GM10266 (cell line): ENCODE data around the gene GKN1.

Experiments
- DNase-seq: peaks from one replicate; pipeline ENCODE4 v3.0.0; 2012; ENCODE audit errors: extremely low spot score
- TF ChIP-seq, protein P1 (sequence below): IDR thresholded peaks from 2 replicates; pipeline ENCODE4 v1.5.1; 2012; ENCODE audit warnings: mild to moderate bottlenecking, low read depth; ENCODE audit not compliant: control insufficient read depth, insufficient read depth; ENCODE audit errors: missing control alignments

The GKN1 gene

DNA sequence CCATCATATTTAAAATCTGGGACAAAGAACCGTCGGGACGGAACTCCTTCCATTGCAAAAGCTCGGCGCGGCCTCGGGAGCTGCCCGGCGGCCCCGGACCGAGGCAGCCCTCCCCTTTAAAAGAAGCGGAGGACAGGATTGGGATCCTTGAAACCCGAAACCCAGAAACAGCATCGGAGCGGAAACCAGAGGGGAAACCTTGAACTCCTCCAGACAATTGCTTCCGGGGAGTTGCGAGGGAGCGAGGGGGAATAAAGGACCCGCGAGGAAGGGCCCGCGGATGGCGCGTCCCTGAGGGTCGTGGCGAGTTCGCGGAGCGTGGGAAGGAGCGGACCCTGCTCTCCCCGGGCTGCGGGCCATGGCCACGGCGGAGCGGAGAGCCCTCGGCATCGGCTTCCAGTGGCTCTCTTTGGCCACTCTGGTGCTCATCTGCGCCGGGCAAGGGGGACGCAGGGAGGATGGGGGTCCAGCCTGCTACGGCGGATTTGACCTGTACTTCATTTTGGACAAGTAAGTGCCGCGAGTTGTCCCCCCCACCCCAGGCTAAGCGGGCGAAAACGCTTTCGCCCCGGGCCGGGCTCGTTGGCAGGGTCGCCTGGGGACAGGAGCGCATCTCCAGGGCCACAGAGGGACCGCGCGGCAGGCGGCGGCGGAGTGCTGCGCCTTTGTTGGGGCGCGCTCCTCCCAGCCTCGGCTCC is 38.9 kb downstream of the GKN1 start, which contains the start of gene ANTXR1:
Gene ANTXR1, plus strand, starts transcription at position 38 of the 698 bp plus-strand sequence. Its CDS starts 321 bp downstream, at position 359.
- DNase-seq: no peak

GRCh38 chr2:69013840-69014821 is 39.7 kb downstream of the GKN1 start:
- DNase-seq: no peak

More for the DNA sequence above, 38.9 kb downstream of the GKN1 start, which contains the start of gene ANTXR1:
- TF ChIP-seq, protein P1, sequence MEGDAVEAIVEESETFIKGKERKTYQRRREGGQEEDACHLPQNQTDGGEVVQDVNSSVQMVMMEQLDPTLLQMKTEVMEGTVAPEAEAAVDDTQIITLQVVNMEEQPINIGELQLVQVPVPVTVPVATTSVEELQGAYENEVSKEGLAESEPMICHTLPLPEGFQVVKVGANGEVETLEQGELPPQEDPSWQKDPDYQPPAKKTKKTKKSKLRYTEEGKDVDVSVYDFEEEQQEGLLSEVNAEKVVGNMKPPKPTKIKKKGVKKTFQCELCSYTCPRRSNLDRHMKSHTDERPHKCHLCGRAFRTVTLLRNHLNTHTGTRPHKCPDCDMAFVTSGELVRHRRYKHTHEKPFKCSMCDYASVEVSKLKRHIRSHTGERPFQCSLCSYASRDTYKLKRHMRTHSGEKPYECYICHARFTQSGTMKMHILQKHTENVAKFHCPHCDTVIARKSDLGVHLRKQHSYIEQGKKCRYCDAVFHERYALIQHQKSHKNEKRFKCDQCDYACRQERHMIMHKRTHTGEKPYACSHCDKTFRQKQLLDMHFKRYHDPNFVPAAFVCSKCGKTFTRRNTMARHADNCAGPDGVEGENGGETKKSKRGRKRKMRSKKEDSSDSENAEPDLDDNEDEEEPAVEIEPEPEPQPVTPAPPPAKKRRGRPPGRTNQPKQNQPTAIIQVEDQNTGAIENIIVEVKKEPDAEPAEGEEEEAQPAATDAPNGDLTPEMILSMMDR: no peak

GRCh38 chr2:69017080-69017479 is 42.6 kb downstream of the GKN1 start:
- TF ChIP-seq, protein P1: no peak
- DNase-seq: no peak

More at GRCh38 chr2:69013840-69014821, 39.7 kb downstream of the GKN1 start:
- TF ChIP-seq, protein P1: no peak

- TF ChIP-seq, protein P1: no peak
- DNase-seq: no peak
Measured at GRCh38 chr2:69017835-69018234, 43.4 kb downstream of the GKN1 start.

DNA sequence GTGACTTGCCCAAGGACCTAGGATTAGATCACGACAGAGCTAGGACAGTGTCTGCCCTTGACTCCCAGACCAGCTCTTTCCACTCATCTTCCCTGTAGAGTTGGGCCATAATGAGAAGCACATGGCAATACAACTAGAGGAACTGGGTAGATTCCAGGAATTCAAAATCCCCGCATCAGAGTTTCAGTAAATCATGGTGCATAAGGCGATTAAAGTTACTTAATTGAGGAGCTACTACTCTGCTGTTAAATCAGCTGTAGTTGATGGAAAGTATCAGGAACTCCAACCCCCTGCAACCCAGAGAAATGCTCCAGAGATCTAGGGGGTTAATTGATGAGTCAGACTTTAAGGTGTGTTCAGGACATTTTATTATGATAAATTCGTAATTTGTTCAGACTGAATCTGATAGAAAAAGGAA is 44.3 kb downstream of the GKN1 start:
- no peak for DNase-seq
- TF ChIP-seq, protein P1: no peak

DNA sequence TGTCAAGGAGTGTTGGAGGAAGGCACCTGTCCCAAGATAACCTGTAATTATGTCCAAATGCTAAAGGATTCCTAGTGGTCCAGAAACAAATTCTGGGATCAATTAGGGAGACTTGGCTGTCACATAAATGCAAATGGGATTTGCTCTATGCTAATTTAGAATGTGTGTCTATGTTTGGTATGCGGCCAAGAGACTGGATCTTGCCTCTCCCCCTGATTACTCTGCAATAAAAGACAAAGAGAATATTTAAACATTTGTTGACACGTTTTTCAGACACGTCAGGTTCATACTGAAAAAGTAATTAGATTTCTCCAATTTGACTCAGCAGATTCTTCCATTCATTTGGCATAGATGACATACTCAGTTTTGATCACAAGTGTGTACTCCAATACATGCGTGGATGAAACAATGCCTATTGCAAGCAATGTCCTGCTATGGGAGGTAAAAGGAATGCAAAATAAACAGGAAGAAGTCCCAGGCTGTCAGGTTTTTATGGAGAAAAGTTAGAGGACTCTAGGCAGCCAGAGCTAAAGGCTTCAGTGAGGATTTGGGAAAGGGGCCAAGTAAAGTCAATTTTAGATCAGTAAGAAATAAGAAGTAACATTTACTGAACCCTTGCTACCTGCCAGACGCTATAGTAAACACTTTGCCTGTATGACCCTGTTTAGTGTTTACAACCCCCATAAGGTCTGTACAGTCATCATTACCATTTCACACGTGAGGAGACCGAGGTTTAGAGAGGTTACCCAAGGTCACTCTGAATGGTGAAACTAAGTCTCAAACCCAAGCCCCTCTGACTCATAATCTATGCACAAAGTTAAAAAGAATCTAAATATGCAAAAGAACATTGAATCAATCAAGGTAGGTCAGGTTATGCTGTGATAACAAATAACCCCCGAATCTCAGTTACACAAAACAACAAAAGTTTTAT is 46.3 kb downstream of the GKN1 start:
- no peak for DNase-seq
- TF ChIP-seq, protein P1: no peak
